ENCODE data around the gene TGIF2.
A peak's percentile ranks its signal among the peaks of the same experiment; 100 is the strongest.
"Not testable (repeated sequence)": the region's sequence is repeated elsewhere in the genome, so short reads cannot be mapped to it uniquely, and the experiment has no call there.

Gene TGIF2

DNA sequence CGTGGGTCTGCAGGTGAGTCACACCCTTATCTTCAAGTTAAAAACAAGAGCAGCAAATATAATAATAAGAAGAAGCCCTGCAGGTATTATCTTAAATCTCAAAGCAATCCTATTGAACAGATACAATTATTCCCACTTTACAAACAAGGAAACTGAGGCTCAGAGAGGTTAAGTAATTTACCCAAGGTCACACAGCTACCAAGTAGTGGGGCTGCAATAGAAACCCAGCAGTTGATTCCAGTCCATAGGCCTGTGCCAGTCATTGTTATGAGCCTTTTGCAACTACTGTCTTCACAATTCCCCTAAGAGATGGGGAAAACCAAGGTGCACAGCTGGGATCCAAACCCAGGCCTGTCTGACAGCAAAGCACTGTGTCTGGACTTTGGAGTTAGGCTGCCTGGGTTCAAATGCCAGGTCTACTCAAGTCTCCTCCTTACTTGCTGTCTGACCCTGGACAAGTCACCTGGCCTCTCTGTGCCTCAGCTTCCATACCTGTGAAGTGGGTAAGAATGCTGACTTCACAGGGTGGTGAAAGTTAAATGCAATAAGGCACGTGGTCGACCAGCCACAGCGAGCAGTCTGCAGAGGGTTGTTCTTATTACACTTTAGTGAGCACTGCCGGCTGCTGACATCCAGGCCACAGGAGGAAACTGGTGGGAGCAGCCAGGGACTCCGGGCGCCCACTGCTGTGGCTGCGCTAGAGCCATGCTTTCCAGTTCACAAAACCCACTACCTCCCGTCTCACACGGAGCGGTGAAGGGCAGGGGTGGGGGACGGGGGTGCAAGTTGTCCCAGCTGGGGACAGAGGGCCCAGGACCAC, 26.0 kb upstream of the TGIF2 start:
- DNase-seq, result peak; percentile 34

- DNase-seq, result peak; percentile 66
Observed at GRCh38 chr20:36548006-36548315, 25.4 kb upstream of the TGIF2 start.

GRCh38 chr20:36548704-36549627, 24.4 kb upstream of the TGIF2 start:
- DNase-seq, result no peak

- no peak for DNase-seq
Observed at GRCh38 chr20:36549628-36549941, 23.8 kb upstream of the TGIF2 start.

DNA sequence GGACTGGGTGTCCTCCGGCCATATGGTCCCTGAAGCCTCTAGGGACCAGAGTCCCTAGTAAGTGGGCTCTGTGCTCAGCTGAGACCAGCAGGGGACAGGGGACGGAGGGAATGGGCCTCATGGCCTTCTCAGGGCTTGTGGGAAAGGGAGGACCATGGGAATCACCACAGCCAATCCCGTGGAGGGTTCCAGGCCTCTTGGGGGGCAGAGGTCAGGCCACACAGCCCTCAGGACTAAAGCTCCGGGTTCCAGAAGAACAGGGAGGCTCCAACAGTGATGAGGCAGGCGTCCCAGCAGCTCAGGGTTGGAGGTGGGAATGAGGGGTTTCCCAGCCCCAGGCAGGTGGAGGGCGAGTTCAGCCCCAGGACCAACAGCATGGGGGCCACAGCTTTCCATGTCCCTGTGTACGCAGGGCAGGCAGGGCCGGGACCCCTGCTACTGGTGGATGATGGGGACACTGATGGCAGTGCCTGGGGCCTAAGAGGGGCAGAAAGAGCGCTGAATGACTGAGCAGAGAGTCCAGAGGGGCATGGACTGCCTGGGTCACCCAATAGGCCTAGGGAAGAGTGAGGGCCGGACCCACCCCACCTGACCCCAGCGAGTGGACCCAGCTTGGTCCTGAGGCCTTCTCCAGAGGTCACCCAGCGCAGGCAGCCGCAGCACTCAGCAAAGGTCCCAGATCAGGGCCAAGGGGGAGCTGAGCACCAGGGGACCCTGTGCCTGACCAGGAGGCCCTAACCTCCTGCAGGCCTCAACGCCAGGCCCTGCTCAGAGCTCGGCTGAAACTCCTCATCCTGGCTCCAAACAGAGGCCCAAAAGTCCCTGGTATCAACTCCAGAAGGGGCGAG, 23.2 kb upstream of the TGIF2 start:
- no peak for DNase-seq

- DNase-seq, result no peak
Observed at GRCh38 chr20:36550790-36551299, 22.6 kb upstream of the TGIF2 start.

- DNase-seq, result no peak
Observed at GRCh38 chr20:36555248-36555647, 18.1 kb upstream of the TGIF2 start.

DNA sequence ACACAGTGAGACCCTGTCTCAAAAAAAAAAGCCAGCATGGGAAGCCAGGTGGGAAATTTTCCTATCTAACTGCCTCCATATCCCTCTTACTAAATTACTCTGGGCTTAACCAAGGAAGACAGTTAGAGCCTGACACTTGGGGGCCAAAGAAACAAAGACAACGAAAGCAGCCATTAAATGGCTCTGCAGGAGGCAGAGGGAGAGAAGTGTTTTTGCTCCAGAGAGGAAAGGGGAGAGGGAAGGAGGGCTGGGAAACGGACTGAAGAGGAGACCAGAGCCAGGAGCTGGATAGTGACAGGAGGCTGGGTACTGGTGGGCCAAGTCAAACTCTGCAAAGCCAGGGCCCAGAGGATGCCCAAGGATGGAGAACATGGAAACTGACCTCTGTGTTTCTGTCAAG, 10.7 kb upstream of the TGIF2 start:
- DNase-seq, result no peak

- DNase-seq, result no peak
Observed at GRCh38 chr20:36563374-36563773, 10.0 kb upstream of the TGIF2 start.

DNA sequence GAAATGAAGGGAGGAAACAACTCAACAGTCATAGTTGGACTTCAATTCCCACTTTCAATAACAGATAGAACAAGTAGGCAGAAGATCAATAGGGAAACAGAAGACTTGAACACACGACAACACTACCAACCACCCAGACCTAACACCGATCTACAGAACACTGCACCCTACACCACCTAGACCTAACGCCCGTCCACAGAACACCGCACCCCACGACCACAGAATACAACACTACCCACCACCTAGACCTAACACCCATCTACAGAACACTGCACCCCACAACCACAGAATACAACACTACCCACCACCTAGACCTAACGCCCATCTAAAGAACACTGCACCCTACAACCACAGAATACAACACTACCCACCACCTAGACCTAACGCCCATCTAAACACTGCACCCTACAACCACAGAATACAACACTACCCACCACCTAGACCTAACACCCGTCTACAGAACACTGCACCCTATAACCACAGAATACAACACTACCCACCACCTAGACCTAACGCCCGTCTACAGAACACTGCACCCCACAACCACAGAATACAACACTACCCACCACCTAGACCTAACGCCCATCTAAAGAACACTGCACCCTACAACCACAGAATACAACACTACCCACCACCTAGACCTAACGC, 9.2 kb upstream of the TGIF2 start:
- DNase-seq, result not testable (repeated sequence)

- DNase-seq, result not testable (repeated sequence)
Observed at GRCh38 chr20:36564726-36565121, 8.7 kb upstream of the TGIF2 start.

DNA sequence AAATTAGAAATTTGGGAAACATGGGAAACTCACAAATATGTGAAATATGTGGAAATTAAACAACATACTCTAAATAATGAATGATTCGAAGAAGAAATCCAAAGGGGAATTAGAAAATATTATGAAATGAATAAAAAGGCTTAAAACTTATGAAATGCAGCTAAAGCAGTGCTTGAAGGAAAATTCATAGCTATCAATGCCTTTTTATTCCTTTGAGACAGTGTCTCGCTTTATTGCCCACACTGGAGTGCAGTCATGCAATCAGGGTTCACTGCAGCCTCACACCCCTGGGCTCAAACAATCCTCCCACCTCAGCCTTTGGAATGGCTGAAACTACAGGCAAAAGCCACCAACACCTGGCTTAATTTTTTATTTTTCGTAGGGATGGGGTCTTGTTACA, 7.9 kb upstream of the TGIF2 start:
- no peak for DNase-seq

DNA sequence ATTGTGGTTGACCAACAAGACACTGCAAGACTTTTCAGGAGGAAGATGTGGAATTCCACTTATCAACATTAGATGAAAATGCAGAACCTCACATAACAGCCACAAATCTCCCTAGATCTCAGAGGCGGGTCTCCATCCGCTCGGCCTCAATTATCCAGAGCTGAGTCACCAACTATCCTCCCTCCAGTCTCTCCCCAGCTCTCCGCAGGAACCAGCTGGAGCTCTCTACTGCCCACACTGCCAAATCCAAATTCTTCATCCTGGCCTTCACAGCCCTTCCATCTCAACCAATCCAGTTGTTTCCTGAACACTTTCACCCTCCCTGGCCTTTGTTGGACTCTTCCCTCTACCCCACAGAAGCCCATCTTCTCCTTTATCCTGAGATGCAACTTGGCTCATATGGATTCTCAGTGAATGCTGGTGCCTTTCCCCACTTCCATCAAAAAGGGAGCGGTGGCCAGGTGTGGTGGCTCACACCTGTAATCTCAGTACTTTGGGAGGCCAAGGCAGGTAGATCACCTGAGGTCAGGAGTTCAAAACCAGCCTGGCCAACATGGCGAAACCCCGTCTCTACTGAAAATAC, 3.5 kb upstream of the TGIF2 start:
- peak; percentile 84 for DNase-seq

- peak; percentile 90 for DNase-seq
Observed at GRCh38 chr20:36571564-36572504, 1.6 kb upstream of the TGIF2 start.

DNA sequence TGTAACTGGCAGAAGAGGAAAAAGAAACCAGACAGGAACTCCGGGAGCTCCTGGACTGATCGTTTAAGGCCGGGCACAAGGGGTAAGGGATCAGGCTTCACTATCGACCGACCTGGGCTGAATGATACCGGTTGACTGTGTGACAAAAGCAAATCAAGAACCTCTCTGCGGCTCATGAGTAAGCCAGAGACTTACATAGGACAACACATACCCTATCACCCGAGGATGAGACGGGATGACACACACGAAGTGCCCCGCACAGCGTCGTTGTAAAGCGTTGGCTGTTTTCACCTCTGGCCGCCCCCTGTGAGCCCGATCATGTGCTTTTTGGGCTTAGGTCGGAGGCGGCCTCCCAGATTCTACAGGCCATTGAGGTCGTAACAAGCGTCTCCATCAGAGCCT, 695 bp upstream of the TGIF2 start:
- peak; percentile 64 for DNase-seq

GRCh38 chr20:36573798-36574365, 485 bp downstream of the TGIF2 start:
- DNase-seq, result no peak

- DNase-seq, result peak; percentile 83
Observed at GRCh38 chr20:36574366-36575135, 1.2 kb downstream of the TGIF2 start.

- DNase-seq, result no peak
Observed at GRCh38 chr20:36576081-36576445, 2.7 kb downstream of the TGIF2 start.

- DNase-seq, result no peak
Observed at GRCh38 chr20:36578356-36579041, 5.1 kb downstream of the TGIF2 start.

All from islet precursor cell (in vitro differentiated cells).